Lower lobe of right lung (tissue), 2 donors: Measurements from ENCODE around the gene VWA3B. TPM values are rescaled to one million over a fixed set of nuclear protein-coding genes. Genes with fewer than 3 reads are reported as not detected.
"Not testable (repeated sequence)": the region's sequence is repeated elsewhere in the genome, so short reads cannot be mapped to it uniquely, and the experiment has no call there.

Experiments used
- ATAC-seq, 2 donors: fragments of 200-7000 bp; cut with Tn5 transposase; one replicate each; pipeline ENCODE4 v1.9.1; 2020 to 2022; ENCODE audit warnings: mild to moderate bottlenecking in 2 of 2, moderate library complexity in 2 of 2
- DNase-seq: peaks from one replicate; pipeline ENCODE4 v3.0.0-alpha.2; 2020
- H3K27ac ChIP-seq: fragments of 200-600 bp; one replicate; pipeline ENCODE4 v1.8.0; 2022
- H3K27me3 ChIP-seq: fragments of 200-600 bp; one replicate; pipeline ENCODE4 v1.8.0; 2022; ENCODE audit warnings: low read depth
- H3K36me3 ChIP-seq: fragments of 200-600 bp; one replicate; pipeline ENCODE4 v1.8.0; 2022; ENCODE audit warnings: mild to moderate bottlenecking
- H3K4me1 ChIP-seq: fragments of 200-600 bp; one replicate; pipeline ENCODE4 v1.8.0; 2022
- H3K4me3 ChIP-seq: fragments of 200-600 bp; one replicate; pipeline ENCODE4 v1.8.0; 2022; ENCODE audit warnings: mild to moderate bottlenecking
- H3K9me3 ChIP-seq: fragments of 200-600 bp; one replicate; pipeline ENCODE4 v1.8.0; 2022
- intact Hi-C: fragments of 100-400 bp; cut with DNase I; formaldehyde crosslinking; loops from one replicate; pipeline ENCODE4 v1.11.0; 2022
- total RNA-seq: library from RNA; stranded (reverse); fragmentation: NEBNext Ultra II Directional; extraction: Animal tissue kit (Norgen Biotek cat#: 25700); gene quantifications from one replicate; pipeline ENCODE4 v1.2.1, GENCODE V29; 2021
- TF ChIP-seq, protein P1 (sequence below): fragments of 200-600 bp; IDR thresholded peaks from one replicate; pipeline ENCODE4 v1.8.0; 2022; ENCODE audit warnings: antibody characterized with exemption, mild to moderate bottlenecking
- donor health status: DM: no; HTN: yes; CAD: no; lungs with severe emphysema.

The VWA3B gene
- total RNA-seq, 1 donor from 2014 or later, result 7.9 TPM

DNA sequence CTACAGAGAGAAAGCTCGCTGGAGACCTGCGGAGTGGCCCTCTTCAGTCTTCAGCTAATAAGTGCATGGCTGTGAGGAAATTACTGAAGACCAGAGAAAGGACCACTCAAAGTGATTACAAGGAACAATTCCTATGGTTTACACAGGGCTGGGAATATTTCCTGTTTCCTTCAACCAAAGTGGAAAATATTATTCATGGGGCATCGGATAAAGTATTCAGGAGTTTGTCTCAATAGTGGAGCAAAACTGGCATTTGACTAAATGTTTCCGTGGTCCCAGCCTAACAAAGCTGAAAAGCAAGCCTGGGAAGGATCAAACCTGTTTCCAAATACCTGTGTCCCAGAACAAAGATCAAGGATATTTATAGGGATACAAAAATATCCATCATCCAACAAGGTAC lies 227.3 kb downstream of the VWA3B start:
- no peaks in the 10 kb centered on the region for H3K9me3 ChIP-seq
- no peaks in the 10 kb centered on the region for H3K36me3 ChIP-seq
- no peak overlapping the region for H3K27ac ChIP-seq
- H3K27me3 ChIP-seq, result peaks cover 11% of the 10 kb centered on the region
- DNase-seq (no peak), ATAC-seq (no peak)
- TF ChIP-seq, protein P1, sequence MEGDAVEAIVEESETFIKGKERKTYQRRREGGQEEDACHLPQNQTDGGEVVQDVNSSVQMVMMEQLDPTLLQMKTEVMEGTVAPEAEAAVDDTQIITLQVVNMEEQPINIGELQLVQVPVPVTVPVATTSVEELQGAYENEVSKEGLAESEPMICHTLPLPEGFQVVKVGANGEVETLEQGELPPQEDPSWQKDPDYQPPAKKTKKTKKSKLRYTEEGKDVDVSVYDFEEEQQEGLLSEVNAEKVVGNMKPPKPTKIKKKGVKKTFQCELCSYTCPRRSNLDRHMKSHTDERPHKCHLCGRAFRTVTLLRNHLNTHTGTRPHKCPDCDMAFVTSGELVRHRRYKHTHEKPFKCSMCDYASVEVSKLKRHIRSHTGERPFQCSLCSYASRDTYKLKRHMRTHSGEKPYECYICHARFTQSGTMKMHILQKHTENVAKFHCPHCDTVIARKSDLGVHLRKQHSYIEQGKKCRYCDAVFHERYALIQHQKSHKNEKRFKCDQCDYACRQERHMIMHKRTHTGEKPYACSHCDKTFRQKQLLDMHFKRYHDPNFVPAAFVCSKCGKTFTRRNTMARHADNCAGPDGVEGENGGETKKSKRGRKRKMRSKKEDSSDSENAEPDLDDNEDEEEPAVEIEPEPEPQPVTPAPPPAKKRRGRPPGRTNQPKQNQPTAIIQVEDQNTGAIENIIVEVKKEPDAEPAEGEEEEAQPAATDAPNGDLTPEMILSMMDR, result no peak
- no peaks in the 10 kb centered on the region for H3K4me1 ChIP-seq
- intact Hi-C loops, result no loop called here
- no peak overlapping the region for H3K4me3 ChIP-seq

DNA sequence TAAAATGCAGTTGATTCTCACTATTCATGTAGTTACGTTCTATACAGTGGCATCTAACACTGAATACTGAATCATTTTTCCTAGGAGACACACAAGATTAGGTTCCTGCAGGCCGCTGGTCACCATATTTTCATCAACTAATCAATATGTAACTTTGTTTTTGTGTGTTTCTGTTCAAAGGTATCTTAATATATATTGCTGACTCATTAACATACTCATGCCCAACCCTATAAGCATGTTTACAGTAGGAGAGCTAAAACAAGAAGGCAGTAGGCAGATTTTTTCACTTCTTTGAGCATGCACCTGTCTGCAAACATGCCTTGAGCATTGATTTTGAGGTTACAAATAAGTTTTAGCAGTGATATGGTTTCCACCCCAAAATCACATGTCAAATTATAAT lies 229.0 kb downstream of the VWA3B start:
- no peak overlapping the region for H3K27ac ChIP-seq
- H3K36me3 ChIP-seq, result no peaks in the 10 kb centered on the region
- intact Hi-C loops, result no loop called here
- H3K27me3 ChIP-seq, result peaks cover 11% of the 10 kb centered on the region
- ATAC-seq (no peak), DNase-seq (no peak)
- no peaks in the 10 kb centered on the region for H3K4me1 ChIP-seq
- TF ChIP-seq, protein P1, result no peak
- H3K9me3 ChIP-seq, result peaks cover 2% of the 10 kb centered on the region
- H3K4me3 ChIP-seq, result no peak overlapping the region

DNA sequence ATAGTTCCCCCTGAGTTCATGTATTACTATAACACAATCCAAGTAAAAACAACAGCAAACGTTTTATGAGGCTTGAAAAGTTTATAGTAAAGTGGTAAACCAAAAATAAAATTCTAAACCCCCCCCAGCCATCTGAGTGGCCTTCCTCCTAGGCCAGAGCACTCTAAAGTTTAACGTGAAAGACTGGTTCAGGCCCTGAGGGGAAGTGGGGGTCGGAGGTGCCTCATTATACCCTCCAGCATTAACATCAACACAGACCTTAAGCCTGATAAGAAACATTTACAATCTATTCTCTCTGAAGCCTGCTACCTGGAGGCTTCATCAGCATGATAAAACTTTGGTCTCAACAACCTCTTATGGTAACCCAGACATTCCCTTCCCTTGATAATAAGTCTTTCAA lies 230.2 kb downstream of the VWA3B start:
- Histone ChIP-seq H3K9me3 (peaks cover 9% of the 10 kb centered on the region), H3K27ac (no peak overlapping the region), H3K36me3 (no peaks in the 10 kb centered on the region), H3K27me3 (peaks cover 1% of the 10 kb centered on the region), H3K4me1 (no peaks in the 10 kb centered on the region), H3K4me3 (no peak overlapping the region)
- TF ChIP-seq, protein P1, result no peak
- intact Hi-C loops, result no loop called here
- DNase-seq (no peak), ATAC-seq (no peak)

DNA sequence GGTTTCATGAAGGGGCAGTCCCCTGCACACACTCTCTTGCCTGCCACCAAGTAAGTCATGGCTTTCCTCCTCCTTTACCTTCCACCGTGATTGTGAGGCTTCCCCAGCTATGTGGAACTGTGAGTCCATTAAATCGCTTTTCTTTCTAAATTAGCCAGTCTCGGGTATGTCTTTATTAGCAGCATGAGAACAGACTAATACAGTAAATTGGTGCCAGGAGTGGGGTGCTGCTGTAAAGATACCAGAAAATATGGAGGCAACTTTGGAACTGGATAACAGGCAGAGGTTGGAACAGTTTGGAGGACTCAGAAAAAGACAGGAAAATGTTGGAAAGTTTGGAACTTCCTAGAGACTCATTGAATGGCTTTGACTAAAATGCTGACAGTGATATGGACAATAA lies 233.2 kb downstream of the VWA3B start:
- H3K4me3 ChIP-seq, H3K27me3 ChIP-seq, H3K9me3 ChIP-seq, DNase-seq, H3K27ac ChIP-seq, H3K36me3 ChIP-seq, intact Hi-C loops, H3K4me1 ChIP-seq, ATAC-seq: not testable (repeated sequence)

DNA sequence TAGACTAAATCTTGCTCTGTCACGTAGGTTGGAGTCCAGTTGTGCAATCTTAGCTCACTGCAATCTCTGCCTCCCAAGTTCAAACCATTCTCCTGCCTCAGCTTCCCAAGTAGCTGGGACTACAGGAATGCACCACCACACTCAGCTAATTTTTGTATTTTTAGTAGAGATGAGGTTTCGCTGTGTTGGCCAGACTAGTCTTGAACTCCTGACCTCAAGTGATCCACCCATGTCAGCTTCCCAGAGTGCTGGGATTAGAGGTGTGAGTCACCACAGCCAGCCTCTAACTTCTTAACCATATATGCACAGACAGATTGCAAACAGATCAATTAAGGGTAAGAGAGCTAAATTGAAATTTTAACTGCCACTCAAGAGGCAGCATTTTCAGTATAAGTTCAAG lies 237.2 kb downstream of the VWA3B start:
- H3K9me3 ChIP-seq, result peaks cover 12% of the 10 kb centered on the region
- no peaks in the 10 kb centered on the region for H3K27me3 ChIP-seq
- intact Hi-C loops, result no loop called here
- H3K36me3 ChIP-seq, result no peaks in the 10 kb centered on the region
- H3K4me1 ChIP-seq, result no peaks in the 10 kb centered on the region
- TF ChIP-seq, protein P1, result no peak
- H3K4me3 ChIP-seq, result no peak overlapping the region
- ATAC-seq (no peak), DNase-seq (no peak)
- no peak overlapping the region for H3K27ac ChIP-seq

DNA sequence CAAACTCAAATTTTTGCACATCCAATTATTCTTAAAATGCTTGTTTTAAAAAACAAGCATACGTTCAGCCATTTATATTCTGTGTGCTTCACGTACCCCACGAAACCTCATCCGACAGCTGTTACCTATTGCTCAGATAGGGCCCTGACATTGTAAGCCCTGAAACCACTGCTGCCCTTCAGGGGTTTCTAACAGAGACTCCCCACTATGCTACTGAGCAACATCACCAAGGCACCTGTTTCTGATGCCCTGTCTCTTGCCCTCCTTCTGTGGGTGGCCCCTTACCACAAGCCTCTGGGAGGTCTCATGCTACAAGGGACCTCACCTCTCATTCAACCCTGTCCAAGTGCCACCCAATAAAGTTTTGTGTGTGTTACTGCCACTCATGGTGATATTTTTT lies 240.8 kb downstream of the VWA3B start:
- DNase-seq (no peak), ATAC-seq (no peak)
- Histone ChIP-seq H3K4me1 (no peaks in the 10 kb centered on the region), H3K27ac (no peak overlapping the region), H3K36me3 (no peaks in the 10 kb centered on the region), H3K9me3 (peaks cover 4% of the 10 kb centered on the region), H3K4me3 (no peak overlapping the region), H3K27me3 (peaks cover 3% of the 10 kb centered on the region)
- intact Hi-C loops, result no loop called here
- TF ChIP-seq, protein P1, result no peak
